Kidney (tissue), 14 donors: ENCODE measurements around the gene RIN3. TPM values are rescaled to one million over a fixed set of nuclear protein-coding genes. Genes with fewer than 3 reads are reported as not detected.

Experiments
- DNase-seq, 5 donors: peaks; one replicate each; pipeline ENCODE4 v3.0.0-alpha.2; 2013 to 2020
- FAIRE-seq: peaks from 2 replicates; lab custom pipeline; 2012; peaks lifted over from hg19 to GRCh38; lab: Jason Lieb, UNC
- H3K27ac ChIP-seq, 2 donors: one replicate each; pipeline ENCODE4 v1.7.0; 2013; ENCODE audit warnings: low read depth in 2 of 2, low read length in 2 of 2, inconsistent platforms in 1 of 2
- H3K27me3 ChIP-seq: one replicate; pipeline ENCODE4 v1.7.1; 2013; ENCODE audit warnings: low read length, inconsistent platforms; ENCODE audit not compliant: control insufficient read depth, insufficient read depth
- H3K36me3 ChIP-seq, 3 donors: one replicate each; pipeline versions ENCODE4 v1.7.0 to v1.7.1; 2013; ENCODE audit warnings: low read length in 3 of 3, control low read depth in 1 of 3, inconsistent platforms in 1 of 3; ENCODE audit not compliant: insufficient read depth in 3 of 3, control insufficient read depth in 2 of 3
- H3K4me1 ChIP-seq, 3 donors: one replicate each; pipeline versions ENCODE4 v1.7.0 to v1.7.1; 2013; ENCODE audit warnings: low read length in 3 of 3, inconsistent platforms in 1 of 3, low read depth in 1 of 3; ENCODE audit not compliant: control insufficient read depth in 2 of 3, insufficient read depth in 2 of 3
- H3K4me3 ChIP-seq, 3 donors: one replicate each; pipeline versions ENCODE4 v1.7.0 to v1.8.1; 2013; ENCODE audit warnings: low read length in 3 of 3, control low read depth in 1 of 3, inconsistent platforms in 1 of 3
- H3K9ac ChIP-seq, 3 donors: one replicate each; pipeline versions ENCODE4 v1.7.0 to v1.7.1; 2013; ENCODE audit warnings: low read length in 3 of 3, control low read depth in 1 of 3, inconsistent platforms in 1 of 3
- H3K9me3 ChIP-seq, 3 donors: one replicate each; pipeline versions ENCODE4 v1.7.0 to v1.7.1; 2013; ENCODE audit warnings: low read length in 3 of 3, control low read depth in 1 of 3, inconsistent platforms in 1 of 3; ENCODE audit not compliant: control insufficient read depth in 2 of 3, insufficient read depth in 1 of 3
- CTCF ChIP-seq: IDR thresholded peaks from 3 replicates; pipeline ENCODE4 v1.5.1; 2012; ENCODE audit warnings: mild to moderate bottlenecking, moderate library complexity, borderline replicate concordance; ENCODE audit not compliant: insufficient read depth; ENCODE audit errors: extremely low read depth
- intact Hi-C: fragments of 100-400 bp; cut with DNase I; formaldehyde crosslinking; loops from one replicate; pipeline ENCODE4 v1.11.1; 2022
- polyA plus RNA-seq: library from polyadenylated mRNA; stranded (reverse); fragments of 350-450 nt; fragmentation: Illumina TruSeq; extraction: RNeasy Lipid Tissue Mini Kit (QIAGEN cat#74804); gene quantifications from one replicate; pipeline ENCODE4 v1.2.3, GENCODE V29; 2014; ENCODE audit warnings: low read depth, low replicate concordance; ENCODE audit not compliant: insufficient read depth
- total RNA-seq: library from RNA; stranded (reverse); fragmentation: NEBNext Ultra II Directional; extraction: Animal tissue kit (Norgen Biotek cat#: 25700); gene quantifications from one replicate; pipeline ENCODE4 v1.2.1, GENCODE V29; 2021
- donor health status: control.
- donor health status: control.
- donor health status: control.
- donor health status: control.
- donor health status: control.
- donor health status: DM: yes; HTN: yes; CAD: no.
- donor health status: Normal renal cell carcinoma (clear cell type).

The RIN3 gene
- total and polyA plus RNA-seq, 2 donors from 2014 or later, result 7.1 to 30.4 TPM

GRCh38 chr14:92729634-92730358 is 216.2 kb downstream of the RIN3 start:
- no peak for DNase-seq
- FAIRE-seq, result no peak
- peaks cover 3 to 14% (median 13%) of the 10 kb centered on the region in 3 donors for H3K36me3 ChIP-seq
- intact Hi-C loops, result no loop called here
- H3K9ac ChIP-seq, result no peak overlapping the region
- no peak for TF ChIP-seq CTCF
- no peaks in the 10 kb centered on the region for H3K27me3 ChIP-seq
- no peaks in the 10 kb centered on the region for H3K9me3 ChIP-seq
- peak overlapping the region in 1 of 2 donors; percentile 20 for H3K27ac ChIP-seq
- no peak overlapping the region for H3K4me3 ChIP-seq
- peaks cover 0 to 8% (median 0%) of the 10 kb centered on the region in 3 donors for H3K4me1 ChIP-seq

GRCh38 chr14:92731622-92732115 is 218.1 kb downstream of the RIN3 start:
- Histone ChIP-seq H3K9me3 (no peaks in the 10 kb centered on the region), H3K4me1 (peaks cover 0 to 7% (median under 1%) of the 10 kb centered on the region in 3 donors), H3K9ac (no peak overlapping the region), H3K27me3 (no peaks in the 10 kb centered on the region), H3K4me3 (no peak overlapping the region), H3K27ac (no peak overlapping the region), H3K36me3 (peaks cover 3 to 13% (median 11%) of the 10 kb centered on the region in 3 donors)
- no peak for TF ChIP-seq CTCF
- intact Hi-C loops, result no loop called here
- no peak for DNase-seq
- FAIRE-seq, result no peak

GRCh38 chr14:92733007-92733406 is 219.4 kb downstream of the RIN3 start:
- intact Hi-C loops, result no loop called here
- Histone ChIP-seq H3K9ac (no peak overlapping the region), H3K9me3 (no peaks in the 10 kb centered on the region), H3K4me1 (peaks cover 0 to 13% (median 7%) of the 10 kb centered on the region in 3 donors), H3K4me3 (no peak overlapping the region), H3K27ac (no peak overlapping the region), H3K27me3 (no peaks in the 10 kb centered on the region), H3K36me3 (peaks cover 3 to 13% (median 11%) of the 10 kb centered on the region in 3 donors)
- DNase-seq (no peak), FAIRE-seq (no peak)
- TF ChIP-seq CTCF, result no peak
